Adrenal gland (tissue), 12 donors: ENCODE data around the gene OSGEPL1. TPM values are rescaled to one million over a fixed set of nuclear protein-coding genes. Genes with fewer than 3 reads are reported as not detected.
"Not testable (repeated sequence)": the region's sequence is repeated elsewhere in the genome, so short reads cannot be mapped to it uniquely, and the experiment has no call there.

ENCODE experiments used
- DNase-seq, 7 donors: peaks; one replicate each; pipeline ENCODE4 v3.0.0-alpha.2; 2019 to 2020
- H3K27ac ChIP-seq, 5 donors: fragments of 200-600 bp; sonication (generic) in 4 of 5; 1 replicate in 3 of 5; 2 replicates in 2 of 5; pipeline versions ENCODE4 v1.5.1 to v1.8.0; 2016 to 2020; ENCODE audit warnings: mild to moderate bottlenecking in 1 of 5
- H3K27me3 ChIP-seq: fragments of 200-600 bp; 2 replicates; pipeline ENCODE4 v1.8.0; 2021
- H3K36me3 ChIP-seq, 2 donors: fragments of 200-600 bp; replicated peaks in 1 of 2; 1 replicate in 1 of 2; 2 replicates in 1 of 2; pipeline versions ENCODE4 v1.5.1 to v1.8.0; 2018 to 2022
- H3K4me1 ChIP-seq, 2 donors: fragments of 200-600 bp; replicated peaks in 1 of 2; 1 replicate in 1 of 2; 2 replicates in 1 of 2; pipeline versions ENCODE4 v1.5.1 to v1.8.0; 2018 to 2021
- H3K4me3 ChIP-seq, 4 donors: fragments of 200-600 bp; sonication (generic) in 3 of 4; one replicate each; pipeline ENCODE4 v1.5.1; 2016 to 2018
- H3K9me3 ChIP-seq, 3 donors: fragments of 200-600 bp; sonication (generic) in 1 of 3; replicated peaks in 1 of 3; 1 replicate in 2 of 3; 2 replicates in 1 of 3; pipeline versions ENCODE4 v1.5.1 to v1.8.0; 2016 to 2021
- CTCF ChIP-seq, 6 experiments: fragments of 450-650 bp in 4 of 6; fragments of 200-600 bp in 2 of 6; sonication (generic) in 1 of 6; IDR thresholded peaks; 1 replicate in 5 of 6; 2 replicates in 1 of 6; pipeline versions ENCODE4 v1.5.1 to v1.8.0; 2016 to 2021; ENCODE audit warnings: antibody characterized with exemption in 6 of 6, mild to moderate bottlenecking in 2 of 6, moderate library complexity in 1 of 6
- POLR2A ChIP-seq, 2 donors: fragments of 450-650 bp; IDR thresholded peaks; one replicate each; pipeline ENCODE4 v1.6.1; 2017; ENCODE audit warnings: antibody characterized with exemption in 2 of 2, mild to moderate bottlenecking in 2 of 2, moderate library complexity in 1 of 2
- WGBS, 4 donors: extraction: QIAGEN DNeasy Blood & Tissue Kit in 2 of 4; methylation state at CpG; one replicate each; pipeline versions ENCODE4 v1.1.5 to v1.1.7; 2013 to 2017; 5-methylcytosine and 5-hydroxymethylcytosine counted together
- intact Hi-C, 2 donors: fragments of 100-400 bp; cut with DNase I; formaldehyde crosslinking; loops; one replicate each; pipeline versions ENCODE4 v1.14.1 to v1.15.0; 2022 to 2023
- polyA plus RNA-seq, 3 donors: library from polyadenylated mRNA; stranded (reverse); fragments of 200-250 nt in 2 of 3; fragments of 350-450 nt in 1 of 3; fragmentation: Illumina TruSeq in 1 of 3; extraction: RNeasy Lipid Tissue Mini Kit (QIAGEN cat#74804) in 1 of 3; gene quantifications; one replicate each; pipeline ENCODE4 v1.2.3, GENCODE V29; 2013 to 2014
- total RNA-seq, 9 donors: library from RNA; depleted of rRNA in 4 of 9; stranded (reverse); fragments of >200 nt in 4 of 9; fragments of 120-200 nt in 1 of 9; fragmentation: NEBNext Ultra II Directional in 1 of 9; extraction: Animal tissue kit (Norgen Biotek cat#: 25700) in 1 of 9; gene quantifications; one replicate each; pipeline versions ENCODE4 v1.1.0 to v1.2.4, GENCODE V29; 2013 to 2023
- donor health status: healthy with polysubstance abuse.
- donor health status: Bipolar disorder and iron deficiency.
- donor health status: DM: yes; HTN: yes; CAD: no.
- donor health status: DM: no; HTN: no; CAD: no.
- donor health status: DM: no; HTN: no; CAD: no.
- donor health status: DM: yes; HTN: yes; CAD: no.

The OSGEPL1 gene
- total and polyA plus RNA-seq, 12 donors: 6.3 to 23.1 (median 13.6) TPM

GRCh38 chr2:189772212-189772611 lies 9.6 kb upstream of the OSGEPL1 start:
- peaks cover 0 to 38% of the 10 kb centered on the region in 2 donors for H3K36me3 ChIP-seq
- H3K27me3 ChIP-seq: no peaks in the 10 kb centered on the region
- intact Hi-C loops: no loop called here
- H3K4me3 ChIP-seq: no peak overlapping the region
- H3K27ac ChIP-seq: peak overlapping the region in 1 of 5 donors; percentile 29
- TF ChIP-seq CTCF (IDR thresholded peaks at IDR 0.05): no peak
- no peak for TF ChIP-seq POLR2A (IDR thresholded peaks at IDR 0.05)
- no peaks in the 10 kb centered on the region for H3K9me3 ChIP-seq
- 92 to 100% (median 97%) methylated on average over 1 of the region's 1 CpG for WGBS, 4 donors
- H3K4me1 ChIP-seq: peaks cover 0 to 9% of the 10 kb centered on the region in 2 donors
- no peak for DNase-seq

- H3K27ac ChIP-seq: peak overlapping the region in 2 of 5 donors; percentile 26 to 29
- H3K9me3 ChIP-seq: no peaks in the 10 kb centered on the region
- H3K27me3 ChIP-seq: no peaks in the 10 kb centered on the region
- 47 to 63% (median 59%) methylated on average over 6 of the region's 6 CpGs for WGBS, 4 donors
- TF ChIP-seq POLR2A (IDR thresholded peaks at IDR 0.05) (no peak), CTCF (IDR thresholded peaks at IDR 0.05) (no peak)
- no peak overlapping the region for H3K4me3 ChIP-seq
- DNase-seq: no peak
- peaks cover 0 to 9% of the 10 kb centered on the region in 2 donors for H3K4me1 ChIP-seq
- intact Hi-C loops: no loop called here
- H3K36me3 ChIP-seq: peaks cover 0 to 32% of the 10 kb centered on the region in 2 donors
Observed at GRCh38 chr2:189770590-189771322, 8.2 kb upstream of the OSGEPL1 start.

GRCh38 chr2:189763908-189764661 lies 1.5 kb upstream of the OSGEPL1 start:
- TF ChIP-seq POLR2A (IDR thresholded peaks at IDR 0.05): no peak
- peak in 1 of 6 experiments; percentile 26 for TF ChIP-seq CTCF (IDR thresholded peaks at IDR 0.05)
- intact Hi-C loops: no loop called here
- no peaks in the 10 kb centered on the region for H3K36me3 ChIP-seq
- no peaks in the 10 kb centered on the region for H3K9me3 ChIP-seq
- peak overlapping the region in 1 of 4 donors; percentile 77 for H3K4me3 ChIP-seq
- 67 to 75% (median 71%) methylated on average over 4 of the region's 4 CpGs for WGBS, 4 donors
- H3K27me3 ChIP-seq: no peaks in the 10 kb centered on the region
- DNase-seq: peak in 2 of 7 donors; percentile 18 to 29
- H3K27ac ChIP-seq: peak overlapping the region in 1 of 5 donors; percentile 0
- H3K4me1 ChIP-seq: peaks cover 7 to 21% of the 10 kb centered on the region in 2 donors

GRCh38 chr2:189762229-189762550 lies 402 bp downstream of the OSGEPL1 start:
- Histone ChIP-seq H3K27ac (peak overlapping the region; percentile 68 to 95 (median 85)), H3K4me3 (peak overlapping the region; percentile 33 to 77 (median 60)), H3K4me1 (peaks cover 7 to 21% of the 10 kb centered on the region in 2 donors), H3K27me3 (no peaks in the 10 kb centered on the region), H3K9me3 (no peaks in the 10 kb centered on the region), H3K36me3 (no peaks in the 10 kb centered on the region)
- DNase-seq: no peak
- WGBS, 4 donors: 0 to 2% (median 1%) methylated on average over 6 to 7 of the region's 7 CpGs
- intact Hi-C loops: no loop called here
- TF ChIP-seq POLR2A (IDR thresholded peaks at IDR 0.05) (no peak), CTCF (IDR thresholded peaks at IDR 0.05) (no peak)

- H3K9me3 ChIP-seq, DNase-seq, intact Hi-C loops, H3K4me3 ChIP-seq, H3K27me3 ChIP-seq, H3K27ac ChIP-seq, H3K36me3 ChIP-seq: not testable (repeated sequence)
- WGBS, 4 donors: 97 to 99% (median 97%) methylated on average over 10 to 18 of the region's 19 CpGs
- H3K4me1 ChIP-seq: peaks cover 7 to 21% of the 10 kb centered on the region in 2 donors
Observed at GRCh38 chr2:189760154-189760553, 2.4 kb downstream of the OSGEPL1 start.
